IPS-NIHi7 (cell line): ENCODE results near the gene CAPN9.

Experiments
- DNase-seq: peaks from one replicate; pipeline ENCODE4 v3.0.0; 2012; ENCODE audit warnings: mixed read lengths; ENCODE audit errors: extremely low spot score

Gene CAPN9

DNA sequence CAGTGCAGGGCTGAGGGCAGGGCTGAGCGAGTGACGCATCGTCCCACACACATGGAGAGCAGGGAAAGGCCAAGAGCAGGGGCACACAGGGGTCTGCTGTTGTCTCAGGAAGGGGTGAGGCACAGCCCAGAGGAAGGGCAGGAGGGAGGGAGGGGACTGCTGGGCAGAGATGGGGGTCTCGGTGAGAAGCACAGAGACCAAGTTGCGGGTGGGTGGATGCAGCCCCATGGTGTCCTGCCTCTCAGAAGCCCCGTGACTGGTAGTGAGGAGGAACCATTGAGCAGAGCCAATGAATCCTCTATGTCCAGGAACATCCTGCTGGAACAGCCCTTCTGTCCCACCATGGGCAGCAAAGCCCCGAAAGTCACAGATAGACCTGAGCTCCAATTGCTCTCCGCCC, 103.4 kb downstream of the CAPN9 start:
- DNase-seq, result no peak

- peak; percentile 72 for DNase-seq
Observed at GRCh38 chr1:230851291-230851691, 104.1 kb downstream of the CAPN9 start.
